Colonic mucosa (tissue), 4 donors: Measurements from ENCODE around the gene AFF3. TPM values are rescaled to one million over a fixed set of nuclear protein-coding genes. Genes with fewer than 3 reads are reported as not detected.

Experiments
- DNase-seq: peaks from one replicate; pipeline ENCODE4 v3.0.0-alpha.2; 2020
- H3K27ac ChIP-seq: fragments of 200-600 bp; one replicate; pipeline ENCODE4 v1.8.0; 2021
- H3K27me3 ChIP-seq: fragments of 200-600 bp; one replicate; pipeline ENCODE4 v1.8.0; 2021
- H3K36me3 ChIP-seq: fragments of 200-600 bp; one replicate; pipeline ENCODE4 v1.8.0; 2021
- H3K4me1 ChIP-seq: fragments of 200-600 bp; one replicate; pipeline ENCODE4 v1.8.0; 2021; ENCODE audit warnings: mild to moderate bottlenecking
- H3K4me3 ChIP-seq: fragments of 200-600 bp; one replicate; pipeline ENCODE4 v1.8.0; 2021
- H3K9ac ChIP-seq, 2 donors: one replicate each; pipeline ENCODE4 v1.7.0; 2013; ENCODE audit warnings: control low read depth in 2 of 2, low read depth in 2 of 2, low read length in 2 of 2
- H3K9me3 ChIP-seq: fragments of 200-600 bp; one replicate; pipeline ENCODE4 v1.8.0; 2021
- CTCF ChIP-seq: fragments of 200-600 bp; IDR thresholded peaks from one replicate; pipeline ENCODE4 v1.8.0; 2022; ENCODE audit warnings: antibody characterized with exemption, mild to moderate bottlenecking
- intact Hi-C: fragments of 100-400 bp; cut with DNase I; formaldehyde crosslinking; loops from one replicate; pipeline ENCODE4 v1.14.1; 2022
- total RNA-seq, 2 donors: library from RNA; stranded (reverse); fragmentation: NEBNext Ultra II Directional in 1 of 2; extraction: Animal tissue kit (Norgen Biotek cat#: 25700) in 1 of 2; gene quantifications; one replicate each; pipeline ENCODE4 v1.2.1, GENCODE V29; 2021
- donor health status: healthy.
- donor health status: DM: no; HTN: no; CAD: no.
- donor health status: DM: no; HTN: no; CAD: no.

The AFF3 gene
- total RNA-seq, 2 donors from 2014 or later: 0.86 to 2.6 TPM

GRCh38 chr2:100009743-100010142 is 132.6 kb downstream of the AFF3 start:
- H3K36me3 ChIP-seq: no peaks in the 10 kb centered on the region
- DNase-seq: no peak
- no peak overlapping the region for H3K27ac ChIP-seq
- intact Hi-C loops: no loop called here
- no peak overlapping the region for H3K9ac ChIP-seq
- no peaks in the 10 kb centered on the region for H3K4me1 ChIP-seq
- no peaks in the 10 kb centered on the region for H3K9me3 ChIP-seq
- no peaks in the 10 kb centered on the region for H3K27me3 ChIP-seq
- TF ChIP-seq CTCF: no peak
- H3K4me3 ChIP-seq: no peak overlapping the region

DNA sequence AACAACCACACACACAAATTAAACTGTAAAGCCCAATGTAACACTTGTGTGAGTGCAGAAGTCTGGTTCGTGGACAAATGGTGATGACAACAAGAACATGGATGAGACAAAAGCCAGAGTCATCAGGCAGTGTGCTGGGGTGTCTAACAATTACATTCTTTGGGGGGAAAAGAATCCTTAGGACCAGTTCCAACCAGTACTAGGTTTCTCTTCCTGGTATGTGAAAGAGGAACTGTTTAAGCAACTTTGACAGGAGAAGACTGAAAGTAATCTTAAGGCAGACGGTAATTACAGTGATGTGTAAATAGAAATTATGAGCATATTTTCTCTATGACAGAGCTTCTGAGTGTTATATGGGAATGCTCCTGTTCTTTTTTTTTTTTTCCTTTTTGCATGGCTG is 133.4 kb downstream of the AFF3 start:
- H3K4me1 ChIP-seq: no peaks in the 10 kb centered on the region
- TF ChIP-seq CTCF: no peak
- no peaks in the 10 kb centered on the region for H3K9me3 ChIP-seq
- H3K36me3 ChIP-seq: no peaks in the 10 kb centered on the region
- no peak overlapping the region for H3K27ac ChIP-seq
- H3K4me3 ChIP-seq: no peak overlapping the region
- H3K9ac ChIP-seq: no peak overlapping the region
- DNase-seq: no peak
- intact Hi-C loops: no loop called here
- no peaks in the 10 kb centered on the region for H3K27me3 ChIP-seq

GRCh38 chr2:100006516-100006915 is 135.9 kb downstream of the AFF3 start:
- Histone ChIP-seq H3K9me3 (no peaks in the 10 kb centered on the region), H3K9ac (no peak overlapping the region), H3K4me1 (no peaks in the 10 kb centered on the region), H3K27me3 (no peaks in the 10 kb centered on the region), H3K36me3 (no peaks in the 10 kb centered on the region), H3K27ac (no peak overlapping the region), H3K4me3 (no peak overlapping the region)
- TF ChIP-seq CTCF: no peak
- DNase-seq: no peak
- intact Hi-C loops: no loop called here

DNA sequence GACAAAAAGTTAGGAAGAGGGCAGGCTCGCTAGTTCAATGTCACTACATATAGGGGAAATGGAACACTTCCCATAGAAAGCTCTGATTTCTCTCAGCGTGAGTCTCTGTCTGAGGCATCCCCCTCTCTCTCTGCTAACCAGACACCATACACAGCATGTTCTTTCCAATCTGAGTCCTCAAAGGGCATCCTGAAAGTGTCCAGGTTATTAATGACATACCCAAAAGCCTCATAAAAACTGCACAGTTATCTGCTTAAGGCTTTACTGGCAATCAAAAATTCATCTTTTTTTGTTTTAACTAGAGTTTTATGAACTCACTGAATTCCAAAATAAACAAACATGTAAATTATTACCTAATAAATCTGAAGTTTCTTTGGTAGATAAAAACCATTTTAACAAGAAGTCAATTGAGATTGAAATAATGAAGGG is 137.4 kb downstream of the AFF3 start:
- Histone ChIP-seq H3K27me3 (no peaks in the 10 kb centered on the region), H3K36me3 (no peaks in the 10 kb centered on the region), H3K9ac (no peak overlapping the region), H3K4me3 (no peak overlapping the region), H3K9me3 (no peaks in the 10 kb centered on the region), H3K27ac (no peak overlapping the region), H3K4me1 (no peaks in the 10 kb centered on the region)
- DNase-seq: no peak
- intact Hi-C loops: no loop called here
- TF ChIP-seq CTCF: no peak

GRCh38 chr2:100004348-100004884 is 138.0 kb downstream of the AFF3 start:
- no peaks in the 10 kb centered on the region for H3K36me3 ChIP-seq
- no peak overlapping the region for H3K4me3 ChIP-seq
- no peaks in the 10 kb centered on the region for H3K4me1 ChIP-seq
- no peaks in the 10 kb centered on the region for H3K9me3 ChIP-seq
- H3K9ac ChIP-seq: no peak overlapping the region
- no peaks in the 10 kb centered on the region for H3K27me3 ChIP-seq
- intact Hi-C loops: no loop called here
- no peak overlapping the region for H3K27ac ChIP-seq
- no peak for TF ChIP-seq CTCF
- no peak for DNase-seq
